Adrenal gland (tissue), 12 donors: ENCODE results near the gene AGBL5. TPM values are rescaled to one million over a fixed set of nuclear protein-coding genes. Genes with fewer than 3 reads are reported as not detected.

Source experiments
- DNase-seq, 7 donors: peaks; one replicate each; pipeline ENCODE4 v3.0.0-alpha.2; 2019 to 2020
- H3K27ac ChIP-seq, 5 donors: fragments of 200-600 bp; sonication (generic) in 4 of 5; 1 replicate in 3 of 5; 2 replicates in 2 of 5; pipeline versions ENCODE4 v1.5.1 to v1.8.0; 2016 to 2020; ENCODE audit warnings: mild to moderate bottlenecking in 1 of 5
- H3K27me3 ChIP-seq: fragments of 200-600 bp; 2 replicates; pipeline ENCODE4 v1.8.0; 2021
- H3K36me3 ChIP-seq, 2 donors: fragments of 200-600 bp; replicated peaks in 1 of 2; 1 replicate in 1 of 2; 2 replicates in 1 of 2; pipeline versions ENCODE4 v1.5.1 to v1.8.0; 2018 to 2022
- H3K4me1 ChIP-seq, 2 donors: fragments of 200-600 bp; replicated peaks in 1 of 2; 1 replicate in 1 of 2; 2 replicates in 1 of 2; pipeline versions ENCODE4 v1.5.1 to v1.8.0; 2018 to 2021
- H3K4me3 ChIP-seq, 4 donors: fragments of 200-600 bp; sonication (generic) in 3 of 4; one replicate each; pipeline ENCODE4 v1.5.1; 2016 to 2018
- H3K9me3 ChIP-seq, 3 donors: fragments of 200-600 bp; sonication (generic) in 1 of 3; replicated peaks in 1 of 3; 1 replicate in 2 of 3; 2 replicates in 1 of 3; pipeline versions ENCODE4 v1.5.1 to v1.8.0; 2016 to 2021
- POLR2A ChIP-seq, 2 donors: fragments of 450-650 bp; IDR thresholded peaks; one replicate each; pipeline ENCODE4 v1.6.1; 2017; ENCODE audit warnings: antibody characterized with exemption in 2 of 2, mild to moderate bottlenecking in 2 of 2, moderate library complexity in 1 of 2
- WGBS, 4 donors: extraction: QIAGEN DNeasy Blood & Tissue Kit in 2 of 4; methylation state at CpG; one replicate each; pipeline versions ENCODE4 v1.1.5 to v1.1.7; 2013 to 2017; 5-methylcytosine and 5-hydroxymethylcytosine counted together
- intact Hi-C, 2 donors: fragments of 100-400 bp; cut with DNase I; formaldehyde crosslinking; loops; one replicate each; pipeline versions ENCODE4 v1.14.1 to v1.15.0; 2022 to 2023
- polyA plus RNA-seq, 3 donors: library from polyadenylated mRNA; stranded (reverse); fragments of 200-250 nt in 2 of 3; fragments of 350-450 nt in 1 of 3; fragmentation: Illumina TruSeq in 1 of 3; extraction: RNeasy Lipid Tissue Mini Kit (QIAGEN cat#74804) in 1 of 3; gene quantifications; one replicate each; pipeline ENCODE4 v1.2.3, GENCODE V29; 2013 to 2014
- total RNA-seq, 9 donors: library from RNA; depleted of rRNA in 4 of 9; stranded (reverse); fragments of >200 nt in 4 of 9; fragments of 120-200 nt in 1 of 9; fragmentation: NEBNext Ultra II Directional in 1 of 9; extraction: Animal tissue kit (Norgen Biotek cat#: 25700) in 1 of 9; gene quantifications; one replicate each; pipeline versions ENCODE4 v1.1.0 to v1.2.4, GENCODE V29; 2013 to 2023
- TF ChIP-seq, protein P1 (sequence below), 6 experiments: fragments of 450-650 bp in 4 of 6; fragments of 200-600 bp in 2 of 6; sonication (generic) in 1 of 6; IDR thresholded peaks; 1 replicate in 5 of 6; 2 replicates in 1 of 6; pipeline versions ENCODE4 v1.5.1 to v1.8.0; 2016 to 2021; ENCODE audit warnings: antibody characterized with exemption in 6 of 6, mild to moderate bottlenecking in 2 of 6, moderate library complexity in 1 of 6
- donor health status: healthy with polysubstance abuse.
- donor health status: Bipolar disorder and iron deficiency.
- donor health status: DM: yes; HTN: yes; CAD: no.
- donor health status: DM: no; HTN: no; CAD: no.
- donor health status: DM: no; HTN: no; CAD: no.
- donor health status: DM: yes; HTN: yes; CAD: no.

The AGBL5 gene
- total and polyA plus RNA-seq, 12 donors, result 21.2 to 42.4 (median 30.6) TPM

DNA sequence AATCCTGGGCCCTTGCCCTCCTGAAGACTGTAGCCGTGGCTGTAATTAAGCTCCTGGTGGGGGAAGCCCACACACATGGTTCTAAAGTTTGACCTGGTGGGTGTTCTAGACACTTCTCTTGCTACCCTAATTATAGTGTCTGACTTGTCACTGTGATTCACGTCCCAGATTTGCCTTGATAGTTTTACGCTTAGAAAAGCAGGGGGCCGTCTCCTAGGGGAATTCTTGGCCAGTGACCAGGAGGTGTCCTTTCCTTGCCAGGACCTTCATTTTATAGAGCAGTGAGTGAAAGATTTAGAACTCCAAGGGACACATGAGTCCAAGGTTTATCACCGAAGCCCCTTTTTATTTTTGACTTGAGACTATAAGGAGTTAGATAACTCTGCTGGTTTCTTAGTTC is 9.7 kb upstream of the AGBL5 start:
- Histone ChIP-seq H3K36me3 (peaks cover 0 to 50% of the 10 kb centered on the region in 2 donors), H3K4me3 (no peak overlapping the region), H3K27me3 (no peaks in the 10 kb centered on the region), H3K9me3 (no peaks in the 10 kb centered on the region), H3K27ac (peak overlapping the region in 2 of 5 donors; percentile 10 to 52), H3K4me1 (peaks cover 6 to 13% of the 10 kb centered on the region in 2 donors)
- 25 to 42% (median 38%) methylated on average over 5 of the region's 5 CpGs for WGBS, 4 donors
- peak in 2 of 7 donors; percentile 40 to 51 for DNase-seq
- intact Hi-C loops, result no loop called here
- no peak for TF ChIP-seq POLR2A (IDR thresholded peaks at IDR 0.05)
- TF ChIP-seq, protein P1, sequence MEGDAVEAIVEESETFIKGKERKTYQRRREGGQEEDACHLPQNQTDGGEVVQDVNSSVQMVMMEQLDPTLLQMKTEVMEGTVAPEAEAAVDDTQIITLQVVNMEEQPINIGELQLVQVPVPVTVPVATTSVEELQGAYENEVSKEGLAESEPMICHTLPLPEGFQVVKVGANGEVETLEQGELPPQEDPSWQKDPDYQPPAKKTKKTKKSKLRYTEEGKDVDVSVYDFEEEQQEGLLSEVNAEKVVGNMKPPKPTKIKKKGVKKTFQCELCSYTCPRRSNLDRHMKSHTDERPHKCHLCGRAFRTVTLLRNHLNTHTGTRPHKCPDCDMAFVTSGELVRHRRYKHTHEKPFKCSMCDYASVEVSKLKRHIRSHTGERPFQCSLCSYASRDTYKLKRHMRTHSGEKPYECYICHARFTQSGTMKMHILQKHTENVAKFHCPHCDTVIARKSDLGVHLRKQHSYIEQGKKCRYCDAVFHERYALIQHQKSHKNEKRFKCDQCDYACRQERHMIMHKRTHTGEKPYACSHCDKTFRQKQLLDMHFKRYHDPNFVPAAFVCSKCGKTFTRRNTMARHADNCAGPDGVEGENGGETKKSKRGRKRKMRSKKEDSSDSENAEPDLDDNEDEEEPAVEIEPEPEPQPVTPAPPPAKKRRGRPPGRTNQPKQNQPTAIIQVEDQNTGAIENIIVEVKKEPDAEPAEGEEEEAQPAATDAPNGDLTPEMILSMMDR (IDR thresholded peaks at IDR 0.05), result no peak

DNA sequence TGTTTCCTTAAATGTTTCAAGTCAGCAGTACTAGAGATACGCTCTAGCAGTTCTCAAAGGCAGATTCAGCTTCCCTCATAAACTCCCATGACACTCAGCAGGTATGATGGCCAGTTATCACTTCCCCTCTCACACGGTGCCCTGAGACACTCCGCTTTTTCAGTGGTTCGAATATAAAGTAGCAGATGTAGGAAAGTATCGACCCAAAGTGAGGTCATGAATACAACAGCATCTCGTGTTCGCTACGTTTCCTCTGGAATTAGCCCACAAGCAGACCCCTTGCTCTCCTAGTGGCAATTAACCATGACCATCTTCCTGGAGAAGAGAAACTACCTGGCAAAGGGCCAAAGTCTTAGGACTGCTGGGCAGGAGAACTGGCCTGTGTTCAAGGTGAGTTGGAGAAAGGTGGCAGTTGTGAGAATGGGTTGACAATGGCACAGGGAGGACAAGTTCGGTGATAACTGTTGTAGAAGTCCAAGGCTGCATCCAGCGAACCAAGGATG is 9.3 kb upstream of the AGBL5 start:
- H3K4me1 ChIP-seq, result peaks cover 6 to 13% of the 10 kb centered on the region in 2 donors
- 53 to 61% (median 59%) methylated on average over 10 of the region's 10 CpGs for WGBS, 4 donors
- intact Hi-C loops, result no loop called here
- no peaks in the 10 kb centered on the region for H3K9me3 ChIP-seq
- TF ChIP-seq, protein P1 (IDR thresholded peaks at IDR 0.05), result no peak
- TF ChIP-seq POLR2A (IDR thresholded peaks at IDR 0.05), result no peak
- peak in 1 of 7 donors; percentile 26 for DNase-seq
- H3K27me3 ChIP-seq, result no peaks in the 10 kb centered on the region
- H3K36me3 ChIP-seq, result peaks cover 0 to 45% of the 10 kb centered on the region in 2 donors
- H3K4me3 ChIP-seq, result no peak overlapping the region
- peak overlapping the region in 1 of 5 donors; percentile 52 for H3K27ac ChIP-seq

DNA sequence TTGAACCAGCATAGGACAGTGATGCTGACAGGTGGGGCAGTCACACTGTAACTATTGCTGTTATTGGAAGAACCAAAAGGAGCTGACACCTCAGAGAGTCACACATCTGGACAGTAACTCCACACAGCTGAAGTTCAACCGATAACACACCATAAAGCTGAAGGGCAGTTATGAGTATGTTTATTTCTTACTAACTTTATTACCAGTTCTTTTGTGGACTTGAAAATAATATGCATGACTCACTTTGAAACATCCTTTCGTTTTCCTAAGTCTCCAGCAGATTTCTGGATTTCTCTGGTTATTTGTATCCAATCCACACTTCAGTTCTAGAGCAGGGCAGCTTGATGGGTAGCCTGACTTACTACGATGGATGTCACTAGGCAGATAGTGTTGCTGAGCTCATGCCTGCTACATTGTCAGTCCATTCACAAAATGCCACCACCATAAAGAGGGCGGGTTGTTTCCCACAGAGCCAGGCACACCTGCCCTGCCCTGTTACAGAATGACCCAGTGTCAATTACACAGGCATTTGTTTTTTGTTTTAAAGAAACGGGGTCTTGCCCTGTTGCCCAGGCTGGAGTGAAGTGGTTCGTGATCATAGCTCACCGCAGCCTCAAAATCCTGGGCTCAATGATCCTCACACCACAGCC is 8.4 kb upstream of the AGBL5 start:
- H3K27ac ChIP-seq, result no peak overlapping the region
- H3K9me3 ChIP-seq, result no peaks in the 10 kb centered on the region
- 83 to 91% (median 86%) methylated on average over 7 of the region's 7 CpGs for WGBS, 4 donors
- no peak overlapping the region for H3K4me3 ChIP-seq
- intact Hi-C loops, result no loop called here
- peaks cover 6 to 13% of the 10 kb centered on the region in 2 donors for H3K4me1 ChIP-seq
- TF ChIP-seq, protein P1 (IDR thresholded peaks at IDR 0.05), result no peak
- TF ChIP-seq POLR2A (IDR thresholded peaks at IDR 0.05), result no peak
- DNase-seq, result no peak
- peaks cover 0 to 36% of the 10 kb centered on the region in 2 donors for H3K36me3 ChIP-seq
- no peaks in the 10 kb centered on the region for H3K27me3 ChIP-seq

DNA sequence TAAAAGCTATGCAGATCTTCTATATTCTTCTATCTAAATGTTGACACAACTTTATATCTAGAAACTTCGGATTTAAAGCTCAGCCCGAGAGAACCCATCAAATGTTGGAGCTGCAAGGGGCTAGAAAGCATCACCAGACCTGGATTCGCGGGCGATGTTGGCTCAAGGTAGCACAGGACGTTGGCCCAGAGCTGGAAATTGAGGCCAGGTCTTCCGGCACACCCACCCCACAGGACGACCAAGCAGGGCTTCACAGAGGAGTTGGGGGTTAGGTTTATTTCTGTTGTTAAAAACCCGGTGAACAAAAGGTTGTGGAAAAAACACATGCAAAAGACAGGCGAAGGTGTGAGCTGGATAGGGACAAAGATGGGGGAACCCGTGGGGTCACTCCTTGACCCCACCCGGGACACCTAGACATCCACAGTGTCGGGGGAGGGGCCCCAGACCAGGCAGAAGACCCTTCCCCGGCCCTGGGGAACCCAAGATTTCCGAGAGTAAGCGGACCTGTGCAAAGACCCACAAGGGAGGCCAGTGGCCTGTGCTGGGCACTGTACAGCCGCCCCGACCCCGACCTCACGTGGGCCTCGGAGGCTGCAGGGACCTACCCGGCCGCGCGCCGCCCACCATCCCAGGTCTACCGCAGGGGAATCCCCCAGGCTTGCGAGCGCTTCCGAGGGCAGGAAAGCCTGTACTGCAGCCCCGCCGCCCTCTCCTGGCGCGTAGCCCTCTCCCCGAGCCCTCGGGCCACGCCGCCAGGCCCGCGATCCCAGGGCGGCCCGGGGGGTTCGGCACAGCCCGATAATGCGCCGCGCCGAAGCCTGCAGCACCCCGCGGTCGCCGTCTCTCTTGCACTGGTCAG is 1.8 kb upstream of the AGBL5 start:
- Histone ChIP-seq H3K4me1 (peaks cover 0 to 13% of the 10 kb centered on the region in 2 donors), H3K9me3 (no peaks in the 10 kb centered on the region), H3K27me3 (no peaks in the 10 kb centered on the region), H3K27ac (peak overlapping the region in 4 of 5 donors; percentile 72 to 97 (median 84)), H3K4me3 (peak overlapping the region; percentile 10 to 95 (median 42)), H3K36me3 (peaks cover 0 to 14% of the 10 kb centered on the region in 2 donors)
- DNase-seq, result peak in 2 of 7 donors; percentile 41 to 68
- TF ChIP-seq POLR2A (IDR thresholded peaks at IDR 0.05), result no peak
- TF ChIP-seq, protein P1 (IDR thresholded peaks at IDR 0.05), result no peak
- intact Hi-C loops, result no loop called here
- WGBS, 4 donors, result 10 to 21% (median 14%) methylated on average over 24 to 52 of the region's 52 CpGs
